Fibroblast of lung (primary cell): ENCODE data around the gene RALY.

Experiments
- CTCF ChIP-seq, 2 donors: IDR thresholded peaks in 1 of 2; conservative IDR thresholded peaks in 1 of 2; 1 replicate in 1 of 2; 2 replicates in 1 of 2; pipeline ENCODE4 v1.5.1; 2011 to 2012; ENCODE audit warnings: low read length in 2 of 2, control low read depth in 1 of 2, inconsistent platforms in 1 of 2, low read depth in 1 of 2, mild to moderate bottlenecking in 1 of 2
- EZH2 ChIP-seq: IDR thresholded peaks from 2 replicates; pipeline ENCODE4 v1.5.1; 2012; ENCODE audit warnings: low read length, control low read depth, mild to moderate bottlenecking; ENCODE audit errors: missing control alignments

- TF ChIP-seq CTCF (conservative IDR thresholded peaks at IDR 0.05 in 1 of 2, IDR thresholded peaks at IDR 0.05 in 1 of 2; ENCODE audit: low read depth in 1 of 2, low read length in 2 of 2) (no peak), EZH2 (no peak)
Observed at GRCh38 chr20:34065260-34065659, 71.5 kb downstream of the RALY start.
